Peyer's patch (tissue), 4 donors: ENCODE results near the gene CCDC183. TPM values are rescaled to one million over a fixed set of nuclear protein-coding genes. Genes with fewer than 3 reads are reported as not detected.

Experiments
- DNase-seq, 3 donors: peaks; one replicate each; pipeline ENCODE4 v3.0.0-alpha.2; 2017 to 2019
- H3K27ac ChIP-seq, 4 donors: fragments of 200-600 bp; sonication (generic); one replicate each; pipeline ENCODE4 v1.5.1; 2016 to 2019
- H3K27me3 ChIP-seq, 2 donors: fragments of 200-600 bp; sonication (generic); one replicate each; pipeline ENCODE4 v1.5.1; 2019
- H3K36me3 ChIP-seq, 3 donors: fragments of 200-600 bp; sonication (generic); one replicate each; pipeline ENCODE4 v1.5.1; 2016 to 2019
- H3K4me1 ChIP-seq, 4 donors: fragments of 200-600 bp; sonication (generic); one replicate each; pipeline ENCODE4 v1.5.1; 2016 to 2019
- H3K4me3 ChIP-seq, 4 donors: fragments of 200-600 bp; sonication (generic); 1 replicate in 3 of 4; 2 replicates in 1 of 4; pipeline ENCODE4 v1.5.1; 2016 to 2019; ENCODE audit warnings: mild to moderate bottlenecking in 1 of 4
- H3K9me3 ChIP-seq, 4 donors: fragments of 200-600 bp; sonication (generic); one replicate each; pipeline ENCODE4 v1.5.1; 2016 to 2019; ENCODE audit warnings: mild to moderate bottlenecking in 1 of 4
- CTCF ChIP-seq, 6 experiments: fragments of 450-650 bp in 4 of 6; fragments of 200-600 bp in 2 of 6; sonication (generic) in 1 of 6; IDR thresholded peaks; one replicate each; pipeline ENCODE4 v1.5.1; 2017 to 2019; ENCODE audit warnings: antibody characterized with exemption in 6 of 6, mild to moderate bottlenecking in 3 of 6, moderate library complexity in 1 of 6
- POLR2A ChIP-seq, 2 donors: fragments of 450-650 bp; IDR thresholded peaks; one replicate each; pipeline ENCODE4 v1.5.1; 2017; ENCODE audit warnings: antibody characterized with exemption in 2 of 2, mild to moderate bottlenecking in 2 of 2, moderate library complexity in 2 of 2
- total RNA-seq, 4 donors: library from RNA; depleted of rRNA; stranded (reverse); fragments of >200 nt; gene quantifications; one replicate each; pipeline ENCODE4 v1.1.0, GENCODE V29; 2016

CCDC183 gene
- total RNA-seq, 4 donors from 2014 or later: 16.6 to 69.9 (median 46.0) TPM

DNA sequence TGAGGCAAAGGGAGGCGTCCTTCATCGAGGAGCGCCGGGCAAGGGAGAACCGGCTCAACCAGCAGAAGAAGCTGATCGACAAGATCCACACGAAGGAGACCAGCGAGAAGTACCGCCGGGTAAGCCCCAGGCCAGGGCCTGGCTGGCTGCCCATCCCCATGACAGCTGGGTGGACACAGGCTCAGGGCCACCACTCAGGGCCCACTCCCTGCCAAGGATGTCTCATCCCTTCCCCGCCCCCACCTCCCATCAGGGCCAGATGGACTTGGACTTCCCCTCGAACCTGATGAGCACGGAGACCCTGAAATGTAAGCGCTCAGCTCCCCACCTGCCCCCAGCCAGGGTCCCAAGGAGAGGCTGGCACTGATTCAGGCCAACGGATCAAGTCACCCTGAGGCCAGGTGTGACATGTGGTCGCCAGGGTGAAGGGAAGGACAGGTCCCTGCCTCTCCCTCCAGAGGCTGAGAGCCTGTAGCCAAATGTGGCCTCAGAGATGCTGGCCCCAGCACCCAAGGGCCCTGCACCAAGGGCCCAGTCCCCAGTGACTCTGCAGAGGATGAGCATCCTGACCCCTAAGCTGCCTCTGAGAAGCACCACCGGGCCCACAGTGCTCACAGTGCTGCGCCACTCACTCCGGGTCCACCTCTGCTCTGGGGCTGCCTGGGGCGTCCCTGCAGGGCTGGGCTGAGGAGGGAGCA lies 8.5 kb downstream of the CCDC183 start:
- peak in 1 of 3 donors; percentile 45 for DNase-seq
- H3K4me3 ChIP-seq: no peak overlapping the region
- no peak overlapping the region for H3K27ac ChIP-seq
- H3K27me3 ChIP-seq: no peaks in the 10 kb centered on the region
- H3K9me3 ChIP-seq: no peaks in the 10 kb centered on the region
- H3K36me3 ChIP-seq: no peaks in the 10 kb centered on the region
- TF ChIP-seq POLR2A (IDR thresholded peaks at IDR 0.05) (no peak), CTCF (IDR thresholded peaks at IDR 0.05) (no peak)
- H3K4me1 ChIP-seq: peaks cover 0 to 47% (median 25%) of the 10 kb centered on the region in 4 donors

- no peaks in the 10 kb centered on the region for H3K36me3 ChIP-seq
- H3K4me1 ChIP-seq: peaks cover under 1 to 47% (median 23%) of the 10 kb centered on the region in 4 donors
- H3K27me3 ChIP-seq: no peaks in the 10 kb centered on the region
- no peak overlapping the region for H3K4me3 ChIP-seq
- no peak for DNase-seq
- TF ChIP-seq CTCF (IDR thresholded peaks at IDR 0.05) (no peak), POLR2A (IDR thresholded peaks at IDR 0.05) (no peak)
- no peak overlapping the region for H3K27ac ChIP-seq
- H3K9me3 ChIP-seq: no peaks in the 10 kb centered on the region
Measured at GRCh38 chr9:136805207-136805740, 9.1 kb downstream of the CCDC183 start.

DNA sequence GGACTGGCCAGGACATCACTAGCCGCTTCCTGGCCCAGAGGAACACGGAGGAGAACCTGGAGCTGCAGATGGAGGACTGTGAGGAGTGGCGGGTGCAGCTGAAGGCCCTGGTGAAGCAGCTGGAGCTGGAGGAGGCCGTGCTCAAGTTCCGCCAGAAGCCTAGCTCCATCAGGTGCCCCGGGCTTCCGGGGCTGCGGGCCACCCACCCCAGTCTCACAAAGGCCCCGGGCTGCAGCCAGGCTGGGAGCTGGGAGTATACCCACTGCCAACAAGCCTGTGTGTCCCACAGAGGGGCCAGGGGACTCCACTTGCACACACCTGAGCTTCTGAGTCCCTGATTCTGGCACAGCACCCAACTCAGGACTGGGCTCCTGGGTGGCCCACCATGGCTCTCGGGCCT lies 9.9 kb downstream of the CCDC183 start:
- Histone ChIP-seq H3K4me1 (peaks cover 6 to 47% (median 19%) of the 10 kb centered on the region in 4 donors), H3K36me3 (peaks cover 0 to 4% (median 0%) of the 10 kb centered on the region in 3 donors), H3K27ac (no peak overlapping the region), H3K27me3 (no peaks in the 10 kb centered on the region), H3K4me3 (no peak overlapping the region), H3K9me3 (no peaks in the 10 kb centered on the region)
- DNase-seq: peak in 1 of 3 donors; percentile 40
- TF ChIP-seq POLR2A (IDR thresholded peaks at IDR 0.05) (no peak), CTCF (IDR thresholded peaks at IDR 0.05) (no peak)

DNA sequence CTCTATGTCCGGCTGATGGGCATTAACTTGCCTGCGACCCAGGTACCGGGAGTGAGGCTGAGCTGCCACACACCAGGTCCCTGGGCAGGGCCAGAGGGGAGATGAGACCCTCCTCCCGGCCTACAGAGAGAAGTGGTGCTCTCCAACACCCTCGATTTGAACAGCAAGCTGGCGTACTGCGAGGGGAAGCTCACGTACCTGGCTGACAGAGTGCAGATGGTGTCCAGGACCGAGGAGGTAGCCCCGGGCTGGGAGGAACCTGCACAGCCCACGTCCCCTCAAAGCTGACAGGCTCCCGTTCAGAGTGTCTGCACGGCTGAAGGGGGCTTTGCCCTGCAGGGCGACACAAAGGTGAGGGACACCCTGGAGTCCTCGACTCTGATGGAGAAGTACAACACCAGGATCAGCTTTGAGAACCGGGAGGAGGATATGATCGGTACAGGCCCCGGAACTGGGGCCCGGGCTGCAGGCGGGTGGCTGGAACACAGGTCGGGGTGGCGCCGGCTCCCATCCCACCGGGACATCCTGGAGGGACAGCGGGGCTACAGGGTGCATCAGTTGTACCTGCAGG lies 10.6 kb downstream of the CCDC183 start:
- H3K27ac ChIP-seq: peak overlapping the region in 3 of 4 donors; percentile 84 to 97 (median 92)
- peak in 1 of 3 donors; percentile 51 for DNase-seq
- no peaks in the 10 kb centered on the region for H3K27me3 ChIP-seq
- peaks cover 0 to 6% (median 0%) of the 10 kb centered on the region in 3 donors for H3K36me3 ChIP-seq
- no peak for TF ChIP-seq POLR2A (IDR thresholded peaks at IDR 0.05)
- TF ChIP-seq CTCF (IDR thresholded peaks at IDR 0.05): no peak
- peak overlapping the region; percentile 94 to 100 (median 99) for H3K4me3 ChIP-seq
- H3K9me3 ChIP-seq: no peaks in the 10 kb centered on the region
- peaks cover 6 to 44% (median 17%) of the 10 kb centered on the region in 4 donors for H3K4me1 ChIP-seq

GRCh38 chr9:136807281-136808074 lies 11.3 kb downstream of the CCDC183 start, which contains the start of gene RABL6:
RABL6 (plus strand) TSS chr9:136807948; CDS start chr9:136808197, 249 bp downstream.
- Histone ChIP-seq H3K36me3 (peaks cover 0 to 7% (median 0%) of the 10 kb centered on the region in 3 donors), H3K4me1 (peaks cover 6 to 44% (median 17%) of the 10 kb centered on the region in 4 donors), H3K27ac (peak within 1 kb of the TSS; percentile 84 to 97 (median 90)), H3K4me3 (peak within 1 kb of the TSS; percentile 94 to 100 (median 99)), H3K27me3 (no peaks in the 10 kb centered on the region), H3K9me3 (no peaks in the 10 kb centered on the region)
- no peak for TF ChIP-seq CTCF (IDR thresholded peaks at IDR 0.05)
- TF ChIP-seq POLR2A (IDR thresholded peaks at IDR 0.05): peak; percentile 61 to 83
- DNase-seq: peak; percentile 68 to 89 (median 88)
